Keratinocyte (primary cell): ENCODE results near the gene CPT1B. TPM values are rescaled to one million over a fixed set of nuclear protein-coding genes. Genes with fewer than 3 reads are reported as not detected.

Experiments used
- DNase-seq: peaks from one replicate; pipeline ENCODE4 v3.0.0-alpha.2; 2011; ENCODE audit warnings: low read depth, missing footprints, low spot score
- FAIRE-seq: peaks from 2 replicates; lab custom pipeline; 2011; peaks lifted over from hg19 to GRCh38; lab: Jason Lieb, UNC
- H2AFZ ChIP-seq: 2 replicates; pipeline ENCODE4 v1.6.0; 2012; ENCODE audit warnings: low read length, control low read depth, inconsistent platforms; ENCODE audit not compliant: control insufficient read depth
- H3K27ac ChIP-seq: 2 replicates; pipeline ENCODE4 v1.5.1; 2011; ENCODE audit warnings: low read length; ENCODE audit not compliant: control insufficient read depth, insufficient read depth
- H3K27me3 ChIP-seq: 3 replicates; pipeline ENCODE4 v1.6.0; 2011; ENCODE audit warnings: low read length; ENCODE audit not compliant: control insufficient read depth, insufficient read depth; ENCODE audit errors: extremely low read depth
- H3K36me3 ChIP-seq, 2 experiments: 2 replicates in 1 of 2; 3 replicates in 1 of 2; pipeline ENCODE4 v1.5.1; 2011; ENCODE audit warnings: low read length in 2 of 2, mild to moderate bottlenecking in 1 of 2; ENCODE audit not compliant: control insufficient read depth in 2 of 2, insufficient read depth in 2 of 2; ENCODE audit errors: extremely low read depth in 1 of 2
- H3K4me1 ChIP-seq: 3 replicates; pipeline ENCODE4 v1.5.1; 2011; ENCODE audit warnings: low read length; ENCODE audit not compliant: control insufficient read depth, insufficient read depth; ENCODE audit errors: extremely low read depth
- H3K4me2 ChIP-seq: 3 replicates; pipeline ENCODE4 v1.6.0; 2011; ENCODE audit warnings: low read depth, low read length; ENCODE audit not compliant: control insufficient read depth, insufficient read depth; ENCODE audit errors: extremely low read depth
- H3K4me3 ChIP-seq, 3 experiments: fragments of 200-600 bp in 1 of 3; sonication (generic) in 1 of 3; 2 replicates in 2 of 3; 3 replicates in 1 of 3; pipeline ENCODE4 v1.5.1; 2011 to 2016; ENCODE audit warnings: low read length in 3 of 3, mild to moderate bottlenecking in 3 of 3, control low read depth in 2 of 3, inconsistent platforms in 1 of 3, low read depth in 1 of 3, mixed read lengths in 1 of 3, mixed run types in 1 of 3, moderate library complexity in 1 of 3; ENCODE audit not compliant: control insufficient read depth in 2 of 3, insufficient read depth in 2 of 3; ENCODE audit errors: extremely low read depth in 1 of 3
- H3K79me2 ChIP-seq: 2 replicates; pipeline ENCODE4 v1.6.0; 2012; ENCODE audit warnings: low read length; ENCODE audit not compliant: control insufficient read depth, insufficient read depth
- H3K9ac ChIP-seq: 3 replicates; pipeline ENCODE4 v1.6.0; 2011; ENCODE audit warnings: low read length; ENCODE audit not compliant: control insufficient read depth, insufficient read depth; ENCODE audit errors: extremely low read depth
- H3K9me1 ChIP-seq: 3 replicates; pipeline ENCODE4 v1.6.0; 2011; ENCODE audit warnings: low read length; ENCODE audit not compliant: control insufficient read depth, insufficient read depth; ENCODE audit errors: extremely low read depth
- H3K9me3 ChIP-seq: 2 replicates; pipeline ENCODE4 v1.5.1; 2012; ENCODE audit warnings: low read depth, low read length; ENCODE audit not compliant: control insufficient read depth
- H4K20me1 ChIP-seq: 3 replicates; pipeline ENCODE4 v1.6.0; 2011; ENCODE audit warnings: low read length; ENCODE audit not compliant: control insufficient read depth, insufficient read depth; ENCODE audit errors: extremely low read depth
- CTCF ChIP-seq, 3 experiments: IDR thresholded peaks in 1 of 3; conservative IDR thresholded peaks in 1 of 3; optimal IDR thresholded peaks in 1 of 3; 2 replicates in 2 of 3; 3 replicates in 1 of 3; pipeline versions ENCODE3 to v1.5.1; 2011; ENCODE audit warnings: low read length in 3 of 3, mild to moderate bottlenecking in 3 of 3, moderate library complexity in 2 of 3, control low read depth in 1 of 3, inconsistent platforms in 1 of 3; ENCODE audit not compliant: insufficient read depth in 2 of 3; ENCODE audit errors: extremely low read depth in 1 of 3
- EZH2 ChIP-seq: IDR thresholded peaks from one replicate; pipeline ENCODE4 v1.6.1; 2012; ENCODE audit warnings: inconsistent platforms, mild to moderate bottlenecking, low read length, moderate library complexity
- dilution Hi-C: fragments of 300-500 bp; cut with MboI; formaldehyde crosslinking; loops from one replicate; pipeline ENCODE4 v1.7.0; 2020; ENCODE audit warnings: low sequenced_read_pairs; ENCODE audit not compliant: extremely low pct_ligation_motif_present
- polyA plus RNA-seq, 5 experiments: library from polyadenylated mRNA; depleted of rRNA in 3 of 5; stranded (reverse) in 3 of 5; stranded (forward) in 1 of 5; unstranded in 1 of 5; fragments of >200 nt; gene quantifications; 1 replicate in 1 of 5; 2 replicates in 3 of 5; 3 replicates in 1 of 5; pipeline versions ENCODE4 v1.2.1 to v1.2.3, GENCODE V29; 2011 to 2012; ENCODE audit warnings: missing spikeins in 2 of 5, low read depth in 1 of 5, low replicate concordance in 1 of 5

The CPT1B gene
- polyA plus RNA-seq, 1 donor (not counting 4 experiments of a cell fraction or from before 2014, with no cell fraction given), result 11.0 TPM

GRCh38 chr22:50587407-50587806, 9.2 kb upstream of the CPT1B start:
- H3K9me1 ChIP-seq, result no peaks in the 10 kb centered on the region
- H3K9ac ChIP-seq, result no peak overlapping the region
- H3K9me3 ChIP-seq, result no peaks in the 10 kb centered on the region
- dilution Hi-C loops, result no loop called here
- H4K20me1 ChIP-seq, result no peaks in the 10 kb centered on the region
- no peaks in the 10 kb centered on the region for H3K27me3 ChIP-seq
- no peak for DNase-seq
- no peaks in the 10 kb centered on the region for H3K36me3 ChIP-seq
- TF ChIP-seq CTCF (optimal IDR thresholded peaks at IDR 0.05 in 1 of 3, IDR thresholded peaks at IDR 0.05 in 1 of 3, conservative IDR thresholded peaks at IDR 0.05 in 1 of 3; ENCODE audit: extremely low read depth in 1 of 3, insufficient read depth in 2 of 3, low read length in 3 of 3), result no peak
- no peak for TF ChIP-seq EZH2
- no peak overlapping the region for H3K27ac ChIP-seq
- no peak overlapping the region for H2AFZ ChIP-seq
- peaks cover 5% of the 10 kb centered on the region for H3K4me1 ChIP-seq
- no peak overlapping the region for H3K4me2 ChIP-seq
- no peak for FAIRE-seq
- H3K4me3 ChIP-seq, result no peak overlapping the region
- peaks cover 4% of the 10 kb centered on the region for H3K79me2 ChIP-seq

- dilution Hi-C loops, result no loop called here
- no peak overlapping the region for H3K4me3 ChIP-seq
- H3K27me3 ChIP-seq, result no peaks in the 10 kb centered on the region
- H4K20me1 ChIP-seq, result no peaks in the 10 kb centered on the region
- no peak overlapping the region for H2AFZ ChIP-seq
- H3K27ac ChIP-seq, result no peak overlapping the region
- peaks cover 12% of the 10 kb centered on the region for H3K79me2 ChIP-seq
- no peaks in the 10 kb centered on the region for H3K9me3 ChIP-seq
- TF ChIP-seq CTCF (optimal IDR thresholded peaks at IDR 0.05 in 1 of 3, IDR thresholded peaks at IDR 0.05 in 1 of 3, conservative IDR thresholded peaks at IDR 0.05 in 1 of 3; ENCODE audit: extremely low read depth in 1 of 3, insufficient read depth in 2 of 3, low read length in 3 of 3) (no peak), EZH2 (no peak)
- DNase-seq (no peak), FAIRE-seq (no peak)
- H3K9me1 ChIP-seq, result no peaks in the 10 kb centered on the region
- H3K4me2 ChIP-seq, result no peak overlapping the region
- no peaks in the 10 kb centered on the region for H3K36me3 ChIP-seq
- H3K9ac ChIP-seq, result no peak overlapping the region
- H3K4me1 ChIP-seq, result peaks cover 10% of the 10 kb centered on the region
Observed at GRCh38 chr22:50586416-50586815, 8.2 kb upstream of the CPT1B start.
